ENCODE data around the gene DOCK6.
A peak's percentile ranks its signal among the peaks of the same experiment; 100 is the strongest.

DOCK6 gene

GRCh38 chr19:11208561-11209471 is 53.5 kb downstream of the DOCK6 start:
- Histone ChIP-seq H3K4me2 (no peak overlapping the region), H3K4me1 (peaks cover 11 to 31% (median 25%) of the 10 kb centered on the region in 10 experiments), H3K9me3 (replicated peaks in 1 of 11) (no peaks in the 10 kb centered on the region)

GRCh38 chr19:11205939-11206570 is 56.3 kb downstream of the DOCK6 start:
- H3K4me2 ChIP-seq, result peak overlapping the region in 8 of 11 experiments; percentile 73 to 91 (median 80); a peak in 13 of 22 replicates
- peaks cover 0 to 14% (median 0%) of the 10 kb centered on the region in 11 experiments; a peak in 5 of 22 replicates for H3K27me3 ChIP-seq
- TF ChIP-seq Cebpa-rat (IDR thresholded peaks at IDR 0.05), result no peak
- no peak overlapping the region for H3K4me3 ChIP-seq
- no peaks in the 10 kb centered on the region for H3K9me3 ChIP-seq (replicated peaks in 1 of 11)
- no peaks in the 10 kb centered on the region for H3K36me3 ChIP-seq
- H4K20me1 ChIP-seq, result peaks cover 0 to 29% (median 0%) of the 10 kb centered on the region in 11 experiments; a peak in 6 of 22 replicates
- no peak overlapping the region for H3K9ac ChIP-seq
- peak overlapping the region in 4 of 11 experiments; percentile 30 to 52 (median 46); a peak in 3 of 22 replicates for H3K27ac ChIP-seq
- peaks cover 27 to 50% (median 39%) of the 10 kb centered on the region in 10 experiments for H3K4me1 ChIP-seq

More at GRCh38 chr19:11208561-11209471, 53.5 kb downstream of the DOCK6 start:
- Histone ChIP-seq H3K4me3 (no peak overlapping the region), H3K27ac (no peak overlapping the region), H3K27me3 (peaks cover 0 to 14% (median 0%) of the 10 kb centered on the region in 11 experiments; a peak in 5 of 22 replicates), H3K36me3 (no peaks in the 10 kb centered on the region), H4K20me1 (peaks cover 0 to 37% (median 4%) of the 10 kb centered on the region in 11 experiments; a peak in 6 of 22 replicates), H3K9ac (no peak overlapping the region)
- no peak for TF ChIP-seq Cebpa-rat (IDR thresholded peaks at IDR 0.05)

- H3K27ac ChIP-seq, result peak overlapping the region in 8 of 11 experiments; percentile 22 to 74 (median 65); a peak in 12 of 22 replicates
- no peaks in the 10 kb centered on the region for H3K36me3 ChIP-seq
- H3K27me3 ChIP-seq, result peaks cover 0 to 14% (median 0%) of the 10 kb centered on the region in 11 experiments; a peak in 5 of 22 replicates
- H3K4me3 ChIP-seq, result 0 out of 20 replicates have a peak overlapping the region, but pooled peaks of 1 of the 10 experiments have one; percentile 9
- TF ChIP-seq Cebpa-rat (IDR thresholded peaks at IDR 0.05), result peak in 6 of 11 experiments; percentile 23 to 77 (median 44); a peak in 7 of 22 replicates
- peak overlapping the region; percentile 10 to 91 (median 77) for H3K4me2 ChIP-seq
- H3K9me3 ChIP-seq (replicated peaks in 1 of 11), result no peaks in the 10 kb centered on the region
- H4K20me1 ChIP-seq, result peaks cover 0 to 29% (median 0%) of the 10 kb centered on the region in 11 experiments; a peak in 6 of 22 replicates
- peaks cover 27 to 55% (median 39%) of the 10 kb centered on the region in 10 experiments for H3K4me1 ChIP-seq
- H3K9ac ChIP-seq, result peak overlapping the region in 7 of 11 experiments; percentile 16 to 63 (median 42); a peak in 7 of 22 replicates
These were observed 57.4 kb downstream of the DOCK6 start for GRCh38 chr19:11204943-11205349.

- Histone ChIP-seq H3K36me3 (no peaks in the 10 kb centered on the region), H3K4me1 (peaks cover 30 to 61% (median 40%) of the 10 kb centered on the region in 10 experiments), H3K4me3 (no peak overlapping the region; a peak in 1 of 20 replicates), H3K9ac (peak overlapping the region in 8 of 11 experiments; percentile 16 to 63 (median 42); a peak in 13 of 22 replicates), H4K20me1 (peaks cover 0 to 27% (median 0%) of the 10 kb centered on the region in 11 experiments; a peak in 5 of 22 replicates), H3K4me2 (peak overlapping the region; percentile 10 to 91 (median 77)), H3K27ac (peak overlapping the region in 8 of 11 experiments; percentile 22 to 74 (median 65); a peak in 15 of 22 replicates), H3K27me3 (peaks cover 0 to 14% (median 0%) of the 10 kb centered on the region in 11 experiments; a peak in 5 of 22 replicates), H3K9me3 (replicated peaks in 1 of 11) (no peaks in the 10 kb centered on the region)
- TF ChIP-seq Cebpa-rat (IDR thresholded peaks at IDR 0.05), result no peak
These were observed 58.2 kb downstream of the DOCK6 start for GRCh38 chr19:11204076-11204602.

- Histone ChIP-seq H3K9me3 (replicated peaks in 1 of 11) (no peaks in the 10 kb centered on the region), H3K27me3 (peaks cover 0 to 14% (median 0%) of the 10 kb centered on the region in 11 experiments; a peak in 5 of 22 replicates), H3K36me3 (no peaks in the 10 kb centered on the region), H3K9ac (peak overlapping the region in 10 of 11 experiments; percentile 26 to 46 (median 34); a peak in 13 of 22 replicates), H4K20me1 (peaks cover 0 to 20% (median 0%) of the 10 kb centered on the region in 11 experiments; a peak in 5 of 22 replicates), H3K4me3 (no peak overlapping the region), H3K4me2 (peak overlapping the region; percentile 65 to 91 (median 77)), H3K4me1 (peaks cover 37 to 63% (median 43%) of the 10 kb centered on the region in 10 experiments), H3K27ac (peak overlapping the region in 9 of 11 experiments; percentile 17 to 73 (median 53); a peak in 14 of 22 replicates)
- no peak for TF ChIP-seq Cebpa-rat (IDR thresholded peaks at IDR 0.05)
These were observed 58.9 kb downstream of the DOCK6 start for GRCh38 chr19:11203194-11204075.

GRCh38 chr19:11202488-11203193 is 59.7 kb downstream of the DOCK6 start:
- H3K4me3 ChIP-seq, result no peak overlapping the region
- peak overlapping the region; percentile 65 to 91 (median 77); a peak in 21 of 22 replicates for H3K4me2 ChIP-seq
- H3K36me3 ChIP-seq, result no peaks in the 10 kb centered on the region
- H3K9ac ChIP-seq, result peak overlapping the region in 7 of 11 experiments; percentile 26 to 46 (median 40); a peak in 8 of 22 replicates
- peak overlapping the region in 8 of 11 experiments; percentile 37 to 72 (median 54); a peak in 8 of 22 replicates for H3K27ac ChIP-seq
- no peaks in the 10 kb centered on the region for H3K9me3 ChIP-seq (replicated peaks in 1 of 11)
- peaks cover 0 to 12% (median 0%) of the 10 kb centered on the region in 11 experiments; a peak in 3 of 22 replicates for H4K20me1 ChIP-seq
- H3K4me1 ChIP-seq, result peaks cover 38 to 71% (median 50%) of the 10 kb centered on the region in 10 experiments
- TF ChIP-seq Cebpa-rat (IDR thresholded peaks at IDR 0.05), result no peak
- H3K27me3 ChIP-seq, result peaks cover 0 to 14% (median 0%) of the 10 kb centered on the region in 11 experiments; a peak in 5 of 22 replicates

- H3K27ac ChIP-seq, result no peak overlapping the region
- peaks cover 0 to 9% (median 0%) of the 10 kb centered on the region in 11 experiments; a peak in 3 of 22 replicates for H4K20me1 ChIP-seq
- TF ChIP-seq Cebpa-rat (IDR thresholded peaks at IDR 0.05), result no peak
- H3K27me3 ChIP-seq, result peaks cover 0 to 12% (median 0%) of the 10 kb centered on the region in 11 experiments; a peak in 5 of 22 replicates
- no peak overlapping the region for H3K4me3 ChIP-seq
- H3K9me3 ChIP-seq (replicated peaks in 1 of 11), result no peaks in the 10 kb centered on the region
- H3K36me3 ChIP-seq, result no peaks in the 10 kb centered on the region
- peak overlapping the region in 5 of 11 experiments; percentile 65 to 83 (median 77); a peak in 4 of 22 replicates for H3K4me2 ChIP-seq
- H3K9ac ChIP-seq, result no peak overlapping the region
- peaks cover 41 to 71% (median 53%) of the 10 kb centered on the region in 10 experiments for H3K4me1 ChIP-seq
These were observed 60.5 kb downstream of the DOCK6 start for GRCh38 chr19:11201791-11202190.
